GM04504 (cell line): ENCODE results near the gene MAP3K3.
A peak's percentile ranks its signal among the peaks of the same experiment; 100 is the strongest.
"Not testable (repeated sequence)": the region's sequence is repeated elsewhere in the genome, so short reads cannot be mapped to it uniquely, and the experiment has no call there.

Experiments used
- DNase-seq: peaks from one replicate; pipeline ENCODE4 v3.0.0-alpha.2; 2012; ENCODE audit warnings: low read depth

Gene MAP3K3

GRCh38 chr17:63706336-63707082 is 84.3 kb downstream of the MAP3K3 start:
- DNase-seq = no peak

- no peak for DNase-seq
Measured at GRCh38 chr17:63707151-63707550, 84.9 kb downstream of the MAP3K3 start.

GRCh38 chr17:63709110-63709509 is 86.9 kb downstream of the MAP3K3 start:
- no peak for DNase-seq

DNA sequence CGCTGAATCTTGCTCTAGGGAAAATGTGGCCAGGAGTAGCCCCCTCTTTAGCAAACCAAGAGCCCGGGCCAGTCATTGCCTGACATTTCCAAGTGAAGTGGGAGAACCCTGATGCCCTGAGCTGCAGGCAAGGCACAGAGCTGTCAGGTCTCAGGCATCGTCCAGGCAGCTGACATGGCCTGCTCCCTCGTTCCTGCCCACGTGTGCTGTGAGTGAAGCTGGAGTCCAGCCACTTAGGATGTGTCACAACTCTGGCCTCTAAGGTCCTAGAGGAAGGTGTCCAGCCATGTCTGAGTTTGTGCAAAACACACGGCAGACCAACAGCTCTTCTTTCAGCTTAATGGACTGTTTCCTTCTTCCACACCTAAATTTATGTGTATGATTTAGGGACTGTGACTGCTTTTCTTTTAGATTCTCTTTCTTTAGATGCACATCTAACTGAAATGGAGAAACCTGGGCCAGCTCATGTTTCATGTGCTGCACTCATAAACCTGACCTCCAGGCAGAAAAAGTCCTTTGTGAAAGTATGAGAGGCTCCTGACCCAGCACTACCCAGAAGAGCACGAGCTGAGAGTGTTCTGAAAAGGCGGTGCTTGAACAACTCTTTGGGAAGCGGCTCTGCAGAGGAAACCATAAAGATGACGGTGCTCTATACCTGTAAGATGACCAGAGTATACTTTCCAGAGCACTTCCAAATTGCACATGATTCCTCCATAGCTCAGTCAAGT is 92.5 kb downstream of the MAP3K3 start:
- no peak for DNase-seq

DNA sequence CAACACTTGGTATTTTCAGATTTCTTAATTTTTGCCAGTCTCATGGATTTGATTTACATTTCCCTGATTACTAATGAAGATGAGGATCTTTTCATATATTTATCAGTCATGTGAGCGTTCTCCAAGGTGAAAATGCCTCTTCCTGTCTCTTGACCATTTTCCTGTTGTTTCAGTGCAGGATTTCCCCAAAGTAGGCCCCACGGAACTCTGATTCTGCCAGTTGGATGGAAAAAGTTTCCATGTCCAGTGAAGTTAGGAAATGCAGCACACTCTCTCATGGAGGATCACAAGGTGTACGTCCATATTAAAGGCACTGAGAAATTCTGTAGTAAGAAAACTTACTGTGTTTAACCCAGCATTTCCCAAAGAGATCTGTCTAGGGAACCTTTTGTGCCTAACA is 94.2 kb downstream of the MAP3K3 start:
- DNase-seq = no peak

- DNase-seq = no peak
Measured at GRCh38 chr17:63718988-63719387, 96.8 kb downstream of the MAP3K3 start.

DNA sequence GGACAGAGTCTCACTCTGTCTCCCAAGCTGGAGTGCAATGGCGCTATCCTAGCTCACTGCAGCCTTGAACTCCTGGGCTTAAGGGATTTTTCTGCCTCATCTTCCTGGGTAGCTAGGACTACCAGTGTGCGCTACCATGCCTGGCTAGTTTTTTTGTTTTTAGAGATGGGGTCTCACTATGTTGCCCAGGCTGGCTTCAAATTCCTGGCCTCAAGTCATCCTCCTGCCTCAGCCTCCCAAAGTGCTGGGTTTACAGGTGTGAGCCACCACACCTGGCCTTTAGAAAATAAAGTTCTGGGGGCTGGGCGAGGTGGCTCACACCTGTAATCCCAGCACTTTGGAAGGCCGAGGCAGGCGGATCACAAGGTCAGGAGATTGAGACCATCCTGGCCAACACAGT is 98.0 kb downstream of the MAP3K3 start:
- DNase-seq = not testable (repeated sequence)

GRCh38 chr17:63722403-63722802 is 100.2 kb downstream of the MAP3K3 start:
- DNase-seq = no peak

DNA sequence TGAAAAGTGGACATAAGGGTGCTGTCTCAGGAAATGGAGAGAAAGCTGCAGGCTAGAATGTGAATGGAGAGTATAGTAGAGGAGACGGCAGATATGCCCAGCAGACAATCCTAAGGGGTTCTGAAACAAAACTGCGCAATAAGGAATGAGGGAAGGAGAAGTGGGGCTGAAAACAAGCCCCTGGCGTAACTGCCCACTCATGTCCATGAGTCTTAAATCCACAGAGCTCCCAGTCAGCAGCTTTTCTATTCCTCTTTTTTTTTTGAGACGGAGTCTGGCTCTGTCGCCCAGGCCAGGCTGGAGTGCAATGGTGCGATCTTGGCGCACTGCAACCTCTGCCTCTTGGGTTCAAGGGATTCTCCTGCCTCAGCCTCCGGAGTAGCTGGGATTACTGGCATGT is 113.5 kb downstream of the MAP3K3 start:
- no peak for DNase-seq

DNA sequence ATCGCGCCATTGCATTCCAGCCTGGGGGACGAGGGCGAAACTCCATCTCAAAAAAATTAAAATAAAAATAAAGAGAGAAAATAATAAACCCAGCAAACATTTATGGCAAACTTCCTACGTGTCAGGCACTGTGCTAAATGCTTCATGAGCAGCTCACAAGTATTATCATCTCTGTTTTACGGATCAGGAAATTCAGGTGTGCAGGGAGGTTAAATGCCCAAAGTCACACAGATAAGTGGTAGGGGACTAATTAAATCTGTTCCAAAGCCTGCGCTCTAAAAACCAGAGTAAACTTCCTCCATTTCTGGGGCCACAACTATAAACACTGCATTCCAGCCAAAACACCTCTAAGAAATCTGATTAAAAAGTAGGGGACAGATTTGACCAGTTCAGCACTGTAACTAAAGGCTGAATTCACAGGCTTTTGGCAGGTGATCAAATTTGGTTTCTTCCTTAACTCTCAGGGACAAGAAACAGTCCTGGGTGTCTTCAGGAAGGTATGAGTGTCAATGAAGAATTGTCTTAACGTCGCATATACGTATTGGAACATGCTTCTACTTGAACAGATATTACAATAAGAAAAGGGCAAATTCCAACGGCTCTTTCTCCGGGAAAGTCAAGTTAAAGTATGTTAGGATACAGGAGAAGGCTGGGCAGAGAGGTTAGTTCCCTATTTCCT is 118.4 kb downstream of the MAP3K3 start:
- no peak for DNase-seq

DNA sequence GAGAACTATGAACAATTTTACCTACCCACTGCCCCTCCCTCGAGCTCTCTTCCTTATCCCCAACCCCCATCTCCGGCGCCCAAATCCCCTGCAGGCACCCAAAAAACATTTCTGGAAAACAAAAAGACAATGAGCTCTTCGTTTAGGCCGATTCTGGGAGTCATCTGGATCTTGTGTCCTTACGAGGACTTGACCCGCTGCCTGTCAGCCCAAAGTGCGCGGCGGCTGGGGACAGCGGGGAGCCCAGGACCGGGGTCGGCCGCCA is 118.9 kb downstream of the MAP3K3 start:
- DNase-seq = no peak

GRCh38 chr17:63741408-63742173 is 119.4 kb downstream of the MAP3K3 start, which contains the start of gene STRADA:
Gene STRADA (minus strand): TSS chr17:63741799. CDS start chr17:63728369, 13,430 bp downstream.
- DNase-seq = peak; percentile 89
